GM23338 (cell line): ENCODE measurements around the gene TFB2M. TPM values are rescaled to one million over a fixed set of nuclear protein-coding genes. Genes with fewer than 3 reads are reported as not detected.

Source experiments
- ATAC-seq: fragments of 200-7000 bp; cut with Tn5 transposase; 3 replicates; pipeline ENCODE4 v1.9.1; 2020
- DNase-seq: peaks from one replicate; pipeline ENCODE4 v3.0.0-alpha.2; 2015; ENCODE audit warnings: low spot score
- H2AFZ ChIP-seq: fragments of 200-600 bp; sonication (generic); 2 replicates; pipeline ENCODE4 v1.8.0; 2016; ENCODE audit warnings: antibody characterized with exemption, mild to moderate bottlenecking, moderate library complexity
- H3F3A ChIP-seq: fragments of 200-600 bp; sonication (generic); replicated peaks from 2 replicates; pipeline ENCODE4 v1.8.0; 2017; ENCODE audit warnings: antibody characterized with exemption, mixed run types, low read depth
- H3K27ac ChIP-seq: fragments of 200-600 bp; sonication (generic); 2 replicates; pipeline ENCODE4 v1.6.1; 2016; ENCODE audit warnings: low read depth
- H3K27me3 ChIP-seq: fragments of 200-600 bp; sonication (generic); 2 replicates; pipeline ENCODE4 v1.8.0; 2016; ENCODE audit warnings: mild to moderate bottlenecking, mixed run types, moderate library complexity; ENCODE audit not compliant: insufficient read depth
- H3K36me3 ChIP-seq: fragments of 200-600 bp; sonication (generic); 2 replicates; pipeline ENCODE4 v1.8.0; 2016; ENCODE audit warnings: mild to moderate bottlenecking; ENCODE audit not compliant: insufficient read depth
- H3K4me1 ChIP-seq: fragments of 200-600 bp; sonication (generic); 2 replicates; pipeline ENCODE4 v1.8.0; 2016; ENCODE audit warnings: mild to moderate bottlenecking, moderate library complexity; ENCODE audit not compliant: insufficient read depth
- H3K4me2 ChIP-seq: fragments of 200-600 bp; sonication (generic); 2 replicates; pipeline ENCODE4 v1.7.1; 2017; ENCODE audit warnings: mixed run types
- H3K4me3 ChIP-seq: fragments of 200-600 bp; sonication (generic); 2 replicates; pipeline ENCODE4 v1.6.1; 2016; ENCODE audit warnings: mixed run types
- H3K79me2 ChIP-seq: fragments of 200-600 bp; sonication (generic); replicated peaks from 2 replicates; pipeline ENCODE4 v1.8.0; 2017; ENCODE audit warnings: mild to moderate bottlenecking; ENCODE audit not compliant: insufficient read depth
- H3K9me2 ChIP-seq: fragments of 200-600 bp; sonication (generic); 2 replicates; pipeline ENCODE4 v1.8.0; 2017; ENCODE audit not compliant: insufficient read depth
- H4K20me1 ChIP-seq: fragments of 200-600 bp; sonication (generic); replicated peaks from 2 replicates; pipeline ENCODE4 v1.8.0; 2017; ENCODE audit warnings: mild to moderate bottlenecking; ENCODE audit not compliant: insufficient read depth
- H3K27ac Mint-ChIP-seq: 2 replicates; pipeline ENCODE4 v1.8.0; 2020; ENCODE audit warnings: inconsistent platforms, mild to moderate bottlenecking, moderate library complexity, mixed read lengths
- H3K27me3 Mint-ChIP-seq: 3 replicates; pipeline ENCODE4 v1.8.0; 2022; ENCODE audit warnings: low read depth, mild to moderate bottlenecking, moderate library complexity, mixed read lengths, inconsistent platforms; ENCODE audit not compliant: insufficient read depth, poor library complexity
- H3K36me3 Mint-ChIP-seq: 3 replicates; pipeline ENCODE4 v1.8.0; 2021; ENCODE audit warnings: low read depth, mild to moderate bottlenecking, inconsistent platforms, moderate library complexity, mixed read lengths
- H3K4me1 Mint-ChIP-seq: 3 replicates; pipeline ENCODE4 v1.8.0; 2020; ENCODE audit warnings: mild to moderate bottlenecking, inconsistent platforms, mixed read lengths
- H3K4me3 Mint-ChIP-seq: 3 replicates; pipeline ENCODE4 v1.8.0; 2021; ENCODE audit warnings: moderate library complexity, mild to moderate bottlenecking, inconsistent platforms, mixed read lengths
- H3K9me3 Mint-ChIP-seq: 3 replicates; pipeline ENCODE4 v1.8.0; 2020; ENCODE audit warnings: moderate library complexity, mild to moderate bottlenecking, inconsistent platforms, mixed read lengths
- EZH2 ChIP-seq: fragments of 200-600 bp; sonication (generic); IDR thresholded peaks from one replicate; pipeline ENCODE4 v1.8.0; 2017; ENCODE audit warnings: antibody characterized with exemption, mild to moderate bottlenecking, low read depth; ENCODE audit not compliant: unreplicated experiment
- NANOG ChIP-seq: IDR thresholded peaks from 2 replicates; pipeline ENCODE4 v1.6.1; 2016; ENCODE audit warnings: antibody characterized with exemption, borderline replicate concordance
- ZNF331 ChIP-seq: fragments of 250-450 bp; sonication (Bioruptor Pico); IDR thresholded peaks from 2 replicates; pipeline ENCODE4 v1.5.0; 2020; ENCODE audit warnings: low read depth, mild to moderate bottlenecking, moderate library complexity
- polyA plus RNA-seq: library from polyadenylated mRNA; unstranded; fragments of >200 nt; fragmentation: Nextera tagmentation; extraction: Ambion mirVana; gene quantifications from 2 replicates; pipeline ENCODE4 v1.2.1, GENCODE V29; 2016
- total RNA-seq: library from RNA; depleted of rRNA; stranded (reverse); fragments of >200 nt; shearing (Covaris generic); gene quantifications from 2 replicates; pipeline ENCODE4 v1.2.3, GENCODE V29; 2014
- TF ChIP-seq, protein P1 (sequence below): fragments of 250-450 bp; sonication (Bioruptor Pico); IDR thresholded peaks from 2 replicates; pipeline ENCODE4 v1.5.0; 2020; ENCODE audit warnings: mild to moderate bottlenecking, moderate library complexity

TFB2M gene
- total and polyA plus RNA-seq, 2 experiments from 2014 or later = 18.7 to 24.9 TPM

DNA sequence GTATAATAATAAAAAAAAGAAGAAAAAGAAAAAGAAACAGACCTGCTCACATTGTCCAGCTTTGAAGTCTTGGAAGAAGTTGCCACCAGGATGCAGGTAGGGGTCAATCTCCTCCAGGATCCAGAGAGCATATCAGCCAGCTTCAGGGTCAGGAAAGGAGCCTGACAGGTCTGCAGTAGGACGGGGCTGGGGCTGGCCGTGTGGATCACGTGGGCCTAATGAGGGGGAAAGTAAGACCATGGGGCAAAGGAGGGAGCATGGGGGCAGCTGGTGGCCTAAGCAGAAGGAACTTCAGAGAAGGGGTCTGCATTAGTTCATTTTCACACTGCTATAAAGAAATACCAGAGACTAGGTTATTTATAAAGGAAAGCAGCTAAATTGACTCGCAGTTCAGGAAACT, 39.7 kb downstream of the TFB2M start (continued):
- TF ChIP-seq, protein P1, sequence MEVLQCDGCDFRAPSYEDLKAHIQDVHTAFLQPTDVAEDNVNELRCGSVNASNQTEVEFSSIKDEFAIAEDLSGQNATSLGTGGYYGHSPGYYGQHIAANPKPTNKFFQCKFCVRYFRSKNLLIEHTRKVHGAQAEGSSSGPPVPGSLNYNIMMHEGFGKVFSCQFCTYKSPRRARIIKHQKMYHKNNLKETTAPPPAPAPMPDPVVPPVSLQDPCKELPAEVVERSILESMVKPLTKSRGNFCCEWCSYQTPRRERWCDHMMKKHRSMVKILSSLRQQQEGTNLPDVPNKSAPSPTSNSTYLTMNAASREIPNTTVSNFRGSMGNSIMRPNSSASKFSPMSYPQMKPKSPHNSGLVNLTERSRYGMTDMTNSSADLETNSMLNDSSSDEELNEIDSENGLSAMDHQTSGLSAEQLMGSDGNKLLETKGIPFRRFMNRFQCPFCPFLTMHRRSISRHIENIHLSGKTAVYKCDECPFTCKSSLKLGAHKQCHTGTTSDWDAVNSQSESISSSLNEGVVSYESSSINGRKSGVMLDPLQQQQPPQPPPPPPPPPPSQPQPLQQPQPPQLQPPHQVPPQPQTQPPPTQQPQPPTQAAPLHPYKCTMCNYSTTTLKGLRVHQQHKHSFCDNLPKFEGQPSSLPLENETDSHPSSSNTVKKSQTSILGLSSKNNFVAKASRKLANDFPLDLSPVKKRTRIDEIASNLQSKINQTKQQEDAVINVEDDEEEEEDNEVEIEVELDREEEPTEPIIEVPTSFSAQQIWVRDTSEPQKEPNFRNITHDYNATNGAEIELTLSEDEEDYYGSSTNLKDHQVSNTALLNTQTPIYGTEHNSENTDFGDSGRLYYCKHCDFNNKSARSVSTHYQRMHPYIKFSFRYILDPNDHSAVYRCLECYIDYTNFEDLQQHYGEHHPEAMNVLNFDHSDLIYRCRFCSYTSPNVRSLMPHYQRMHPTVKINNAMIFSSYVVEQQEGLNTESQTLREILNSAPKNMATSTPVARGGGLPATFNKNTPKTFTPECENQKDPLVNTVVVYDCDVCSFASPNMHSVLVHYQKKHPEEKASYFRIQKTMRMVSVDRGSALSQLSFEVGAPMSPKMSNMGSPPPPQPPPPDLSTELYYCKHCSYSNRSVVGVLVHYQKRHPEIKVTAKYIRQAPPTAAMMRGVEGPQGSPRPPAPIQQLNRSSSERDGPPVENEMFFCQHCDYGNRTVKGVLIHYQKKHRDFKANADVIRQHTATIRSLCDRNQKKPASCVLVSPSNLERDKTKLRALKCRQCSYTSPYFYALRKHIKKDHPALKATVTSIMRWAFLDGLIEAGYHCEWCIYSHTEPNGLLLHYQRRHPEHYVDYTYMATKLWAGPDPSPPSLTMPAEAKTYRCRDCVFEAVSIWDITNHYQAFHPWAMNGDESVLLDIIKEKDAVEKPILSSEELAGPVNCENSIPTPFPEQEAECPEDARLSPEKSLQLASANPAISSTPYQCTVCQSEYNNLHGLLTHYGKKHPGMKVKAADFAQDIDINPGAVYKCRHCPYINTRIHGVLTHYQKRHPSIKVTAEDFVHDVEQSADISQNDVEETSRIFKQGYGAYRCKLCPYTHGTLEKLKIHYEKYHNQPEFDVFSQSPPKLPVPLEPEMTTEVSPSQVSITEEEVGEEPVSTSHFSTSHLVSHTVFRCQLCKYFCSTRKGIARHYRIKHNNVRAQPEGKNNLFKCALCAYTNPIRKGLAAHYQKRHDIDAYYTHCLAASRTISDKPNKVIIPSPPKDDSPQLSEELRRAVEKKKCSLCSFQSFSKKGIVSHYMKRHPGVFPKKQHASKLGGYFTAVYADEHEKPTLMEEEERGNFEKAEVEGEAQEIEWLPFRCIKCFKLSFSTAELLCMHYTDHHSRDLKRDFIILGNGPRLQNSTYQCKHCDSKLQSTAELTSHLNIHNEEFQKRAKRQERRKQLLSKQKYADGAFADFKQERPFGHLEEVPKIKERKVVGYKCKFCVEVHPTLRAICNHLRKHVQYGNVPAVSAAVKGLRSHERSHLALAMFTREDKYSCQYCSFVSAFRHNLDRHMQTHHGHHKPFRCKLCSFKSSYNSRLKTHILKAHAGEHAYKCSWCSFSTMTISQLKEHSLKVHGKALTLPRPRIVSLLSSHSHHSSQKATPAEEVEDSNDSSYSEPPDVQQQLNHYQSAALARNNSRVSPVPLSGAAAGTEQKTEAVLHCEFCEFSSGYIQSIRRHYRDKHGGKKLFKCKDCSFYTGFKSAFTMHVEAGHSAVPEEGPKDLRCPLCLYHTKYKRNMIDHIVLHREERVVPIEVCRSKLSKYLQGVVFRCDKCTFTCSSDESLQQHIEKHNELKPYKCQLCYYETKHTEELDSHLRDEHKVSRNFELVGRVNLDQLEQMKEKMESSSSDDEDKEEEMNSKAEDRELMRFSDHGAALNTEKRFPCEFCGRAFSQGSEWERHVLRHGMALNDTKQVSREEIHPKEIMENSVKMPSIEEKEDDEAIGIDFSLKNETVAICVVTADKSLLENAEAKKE (CRISPR knock-in tag) = no peak

DNA sequence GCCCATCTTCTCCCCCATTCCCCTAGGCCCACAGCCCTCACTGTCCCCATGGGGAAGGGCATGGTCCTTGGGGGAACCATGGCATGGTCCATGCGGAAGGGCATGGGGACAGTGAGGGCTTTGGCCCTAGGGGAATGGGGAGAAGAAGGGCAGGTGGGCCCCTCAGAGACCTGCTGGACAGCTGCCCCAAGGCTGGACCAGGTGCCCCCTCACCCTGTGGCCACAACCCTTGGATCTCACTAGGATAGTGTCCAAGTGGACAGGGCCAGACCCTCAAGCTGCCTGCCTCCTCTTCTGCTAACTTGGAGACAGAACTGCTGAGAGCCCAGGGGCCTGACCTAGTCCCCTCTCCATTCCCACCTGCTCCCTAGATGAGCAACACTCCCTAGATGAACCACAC, 46.5 kb downstream of the TFB2M start:
- TF ChIP-seq EZH2 (no peak), NANOG (no peak), ZNF331 (CRISPR knock-in tag) (no peak)
- H3K27me3 Mint-ChIP-seq = peaks cover 11% of the 10 kb centered on the region
- no peak overlapping the region for H3K27ac ChIP-seq

More for the DNA sequence above, 46.5 kb downstream of the TFB2M start:
- Mint-ChIP-seq H3K36me3 (peaks cover 14% of the 10 kb centered on the region; the same call in 2 of the 3 replicates), H3K9me3 (peaks cover 75% of the 10 kb centered on the region), H3K4me3 (no peak overlapping the region), H3K27ac (no peak overlapping the region), H3K4me1 (no peaks in the 10 kb centered on the region)
- H3K4me2 ChIP-seq = no peak overlapping the region
- no peaks in the 10 kb centered on the region for H3K9me2 ChIP-seq
- H3K79me2 ChIP-seq = no peaks in the 10 kb centered on the region
- ATAC-seq (no peak), DNase-seq (no peak)
- H3F3A ChIP-seq = no peaks in the 10 kb centered on the region
- no peak overlapping the region for H2AFZ ChIP-seq
- H3K27me3 ChIP-seq = no peaks in the 10 kb centered on the region
- no peaks in the 10 kb centered on the region for H4K20me1 ChIP-seq
- H3K4me3 ChIP-seq = no peak overlapping the region
- H3K36me3 ChIP-seq = no peaks in the 10 kb centered on the region
- H3K4me1 ChIP-seq = no peaks in the 10 kb centered on the region
